Activated T-helper 1 cell treated with anti-CD3 and anti-CD28 coated beads, Interleukin-12 subunit alpha, Interleukin-12 subunit beta, Interleukin-2, Interleukin-4 antibody, amounts not matched to agents 30 ng/mL and 10 ng/mL and 1 ng/mL, durations not matched to agents 14 hours and 24 hours and 36 hours (primary cell): Measurements from ENCODE around the gene SETD4. TPM values are rescaled to one million over a fixed set of nuclear protein-coding genes. Genes with fewer than 3 reads are reported as not detected.

Experiments used
- DNase-seq: peaks from one replicate; pipeline ENCODE4 v3.0.0; 2021; ENCODE audit warnings: low spot score
- H3K27ac Mint-ChIP-seq: one replicate; pipeline ENCODE4 v1.8.0; 2021; ENCODE audit warnings: mild to moderate bottlenecking, mixed read lengths
- H3K27me3 Mint-ChIP-seq: one replicate; pipeline ENCODE4 v1.8.0; 2022; ENCODE audit warnings: mild to moderate bottlenecking, moderate library complexity, mixed read lengths; ENCODE audit not compliant: insufficient read depth
- H3K36me3 Mint-ChIP-seq: one replicate; pipeline ENCODE4 v1.8.0; 2021; ENCODE audit warnings: low read depth, mixed read lengths
- H3K4me1 Mint-ChIP-seq: one replicate; pipeline ENCODE4 v1.8.0; 2021; ENCODE audit warnings: low read depth, mixed read lengths
- H3K4me3 Mint-ChIP-seq: one replicate; pipeline ENCODE4 v1.8.0; 2021; ENCODE audit warnings: mild to moderate bottlenecking, moderate library complexity, mixed read lengths
- H3K9me3 Mint-ChIP-seq: one replicate; pipeline ENCODE4 v1.8.0; 2021; ENCODE audit warnings: mixed read lengths
- intact Hi-C: fragments of 100-400 bp; cut with micrococcal nuclease; formaldehyde crosslinking; loops from one replicate; pipeline ENCODE4 v1.15.1; 2024
- total RNA-seq: library from RNA; stranded (reverse); gene quantifications from 2 replicates; pipeline ENCODE4 v1.2.3, GENCODE V29; 2022

The SETD4 gene
- total RNA-seq, 1 donor from 2014 or later = 22.0 TPM

DNA sequence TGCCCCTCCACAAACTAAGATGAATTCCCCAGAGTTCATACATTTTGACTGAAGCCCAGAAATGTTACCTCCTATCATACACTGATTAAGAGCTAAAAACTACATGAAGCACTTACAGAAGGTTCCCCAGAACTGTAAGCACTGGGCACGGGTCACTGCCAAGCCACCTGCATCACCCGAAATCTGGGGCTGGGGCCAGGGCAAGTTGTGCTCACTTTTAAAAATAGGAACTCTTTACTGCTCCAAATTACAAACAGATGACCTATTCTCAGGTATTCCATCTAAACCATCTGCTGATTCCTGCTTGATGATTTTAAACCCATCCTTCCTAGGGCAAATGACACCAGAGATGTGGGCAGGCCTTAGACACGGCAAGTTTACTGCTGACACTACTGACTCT is 4.8 kb downstream of the SETD4 start:
- no peak for DNase-seq
- Mint-ChIP-seq H3K36me3 (peaks cover 52% of the 10 kb centered on the region), H3K27me3 (peaks cover 3% of the 10 kb centered on the region), H3K4me1 (peaks cover 27% of the 10 kb centered on the region), H3K4me3 (no peak overlapping the region), H3K9me3 (no peaks in the 10 kb centered on the region), H3K27ac (no peak overlapping the region)
- intact Hi-C loops = no loop called here

DNA sequence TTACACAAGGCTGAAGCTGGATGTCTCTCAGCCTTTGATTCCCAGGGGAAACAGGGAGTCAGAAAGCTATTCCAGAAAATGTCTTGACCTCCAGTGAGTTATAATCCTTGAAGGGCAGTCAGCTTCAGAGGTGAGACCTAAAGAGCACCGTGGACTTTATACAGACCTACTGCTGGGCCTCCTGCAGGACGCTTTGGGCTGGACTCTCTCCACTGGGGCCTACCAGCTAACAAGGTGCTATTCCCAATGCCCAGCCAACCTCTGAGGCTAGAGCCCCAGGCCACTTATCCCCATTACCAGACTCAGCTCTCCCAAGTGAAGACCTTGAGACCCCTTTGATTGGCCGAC is 6.6 kb downstream of the SETD4 start:
- Mint-ChIP-seq H3K27ac (no peak overlapping the region), H3K36me3 (peaks cover 62% of the 10 kb centered on the region), H3K4me1 (peaks cover 31% of the 10 kb centered on the region), H3K4me3 (no peak overlapping the region), H3K9me3 (peaks cover 5% of the 10 kb centered on the region), H3K27me3 (no peaks in the 10 kb centered on the region)
- intact Hi-C loops = no loop called here
- DNase-seq = no peak

DNA sequence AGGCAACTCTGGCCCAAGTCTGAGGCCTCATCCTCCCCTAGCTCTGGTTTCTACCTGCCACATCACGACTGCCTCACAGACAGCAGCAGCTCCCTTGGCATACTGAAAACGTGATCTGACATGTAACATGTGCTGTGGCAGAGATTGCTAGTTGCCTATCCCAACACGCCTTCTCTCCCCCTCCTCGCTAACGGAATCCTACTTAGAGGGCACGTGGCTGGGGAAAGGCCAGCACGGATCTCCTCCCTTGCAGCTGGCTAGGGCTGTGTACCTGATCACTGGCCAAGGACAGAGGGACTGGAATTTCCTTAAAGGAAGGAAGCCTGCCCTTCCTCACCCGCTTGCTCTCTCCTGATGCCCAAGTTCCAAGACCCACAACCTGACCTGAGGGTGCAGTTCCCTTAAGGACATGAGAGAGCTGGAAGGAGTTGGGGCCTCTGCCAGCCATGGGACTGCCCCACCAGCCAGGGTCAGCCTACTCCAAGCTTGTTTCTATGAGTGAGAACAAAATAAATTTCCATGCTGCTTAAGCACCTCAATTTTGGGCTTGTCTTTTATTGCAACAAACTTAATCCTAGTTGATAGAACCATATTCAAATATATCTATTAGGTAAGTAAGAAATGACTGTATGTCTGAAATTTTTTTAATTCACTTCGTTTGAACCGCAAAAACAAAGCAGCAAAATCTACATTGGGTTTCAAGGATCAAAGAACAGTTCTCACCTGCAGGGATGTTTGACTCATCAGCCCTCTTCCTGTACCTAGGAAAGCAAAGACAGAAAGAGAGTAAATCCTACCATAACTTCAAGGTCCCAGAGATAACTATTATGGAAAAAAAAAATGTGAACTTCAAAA is 7.2 kb downstream of the SETD4 start:
- peaks cover 25% of the 10 kb centered on the region for H3K4me1 Mint-ChIP-seq
- H3K4me3 Mint-ChIP-seq = no peak overlapping the region
- H3K36me3 Mint-ChIP-seq = peaks cover 63% of the 10 kb centered on the region
- DNase-seq = no peak
- no peaks in the 10 kb centered on the region for H3K27me3 Mint-ChIP-seq
- H3K9me3 Mint-ChIP-seq = peaks cover 5% of the 10 kb centered on the region
- H3K27ac Mint-ChIP-seq = no peak overlapping the region
- intact Hi-C loops = no loop called here

DNA sequence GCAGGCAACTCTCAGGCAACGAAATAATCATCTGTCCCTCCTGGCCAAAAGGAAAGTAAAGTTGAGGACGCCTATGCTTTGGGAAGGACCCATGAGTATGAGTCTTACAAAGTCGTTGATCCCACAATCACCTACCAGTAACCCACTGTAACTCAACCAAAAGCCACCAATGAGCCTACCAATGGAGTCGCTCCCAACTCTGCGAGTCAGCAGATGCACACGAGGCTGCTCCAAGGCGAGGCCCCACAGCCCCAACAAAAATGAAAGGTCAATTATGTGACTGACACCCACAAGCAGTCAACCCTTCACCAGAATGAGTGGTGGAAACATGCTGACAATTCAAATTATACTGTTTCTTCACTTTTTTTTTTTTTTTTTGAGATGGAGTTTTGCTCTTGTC is 12.0 kb downstream of the SETD4 start:
- intact Hi-C loops = no loop called here
- Mint-ChIP-seq H3K36me3 (peaks cover 54% of the 10 kb centered on the region), H3K4me3 (no peak overlapping the region), H3K27me3 (no peaks in the 10 kb centered on the region), H3K27ac (no peak overlapping the region), H3K4me1 (peaks cover 11% of the 10 kb centered on the region), H3K9me3 (peaks cover 5% of the 10 kb centered on the region)
- no peak for DNase-seq

DNA sequence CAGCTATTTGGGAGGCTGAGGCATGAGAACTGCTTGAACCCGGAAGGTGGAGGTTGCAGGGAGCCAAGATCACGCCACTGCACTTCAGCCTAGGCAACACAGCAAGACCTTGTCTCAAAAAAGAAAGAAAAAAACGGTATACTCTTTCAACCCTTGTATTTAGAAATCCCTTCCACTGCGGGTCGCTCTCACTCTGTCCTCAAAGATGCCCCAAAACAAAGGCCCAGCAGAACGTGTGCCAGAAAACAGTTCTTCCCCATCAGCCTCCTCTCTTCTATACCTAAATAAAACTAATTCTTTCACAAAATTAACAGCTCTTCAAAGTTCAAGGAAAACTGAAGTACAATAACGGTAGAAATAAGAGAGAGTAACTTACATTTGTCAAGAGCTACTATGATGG is 13.2 kb downstream of the SETD4 start:
- H3K4me3 Mint-ChIP-seq = no peak overlapping the region
- no peak overlapping the region for H3K27ac Mint-ChIP-seq
- H3K9me3 Mint-ChIP-seq = peaks cover 5% of the 10 kb centered on the region
- H3K4me1 Mint-ChIP-seq = peaks cover 6% of the 10 kb centered on the region
- intact Hi-C loops = no loop called here
- DNase-seq = no peak
- peaks cover 52% of the 10 kb centered on the region for H3K36me3 Mint-ChIP-seq
- no peaks in the 10 kb centered on the region for H3K27me3 Mint-ChIP-seq

DNA sequence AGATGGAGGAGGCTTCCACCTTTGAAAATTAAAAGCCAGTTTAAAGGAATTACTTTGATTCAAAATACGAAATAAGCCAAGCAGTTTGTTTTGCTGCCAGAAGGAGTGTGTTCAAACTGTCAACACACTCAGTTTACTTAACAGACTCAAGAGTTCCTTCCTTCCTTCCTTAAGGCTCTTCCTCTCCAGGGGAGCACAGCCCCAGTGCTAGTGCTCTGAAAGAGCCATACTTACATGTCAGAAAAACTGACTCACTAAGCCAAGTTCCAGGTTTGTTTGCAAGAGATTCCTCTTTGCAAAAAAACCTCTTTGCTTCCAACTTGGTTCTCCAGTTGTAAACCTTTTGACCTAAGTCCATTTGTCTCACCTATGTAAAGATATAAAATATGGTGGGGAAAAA is 14.3 kb downstream of the SETD4 start:
- intact Hi-C loops = no loop called here
- peaks cover 6% of the 10 kb centered on the region for H3K4me1 Mint-ChIP-seq
- no peak overlapping the region for H3K27ac Mint-ChIP-seq
- H3K27me3 Mint-ChIP-seq = no peaks in the 10 kb centered on the region
- peaks cover 58% of the 10 kb centered on the region for H3K36me3 Mint-ChIP-seq
- H3K4me3 Mint-ChIP-seq = no peak overlapping the region
- H3K9me3 Mint-ChIP-seq = peaks cover 5% of the 10 kb centered on the region
- no peak for DNase-seq

DNA sequence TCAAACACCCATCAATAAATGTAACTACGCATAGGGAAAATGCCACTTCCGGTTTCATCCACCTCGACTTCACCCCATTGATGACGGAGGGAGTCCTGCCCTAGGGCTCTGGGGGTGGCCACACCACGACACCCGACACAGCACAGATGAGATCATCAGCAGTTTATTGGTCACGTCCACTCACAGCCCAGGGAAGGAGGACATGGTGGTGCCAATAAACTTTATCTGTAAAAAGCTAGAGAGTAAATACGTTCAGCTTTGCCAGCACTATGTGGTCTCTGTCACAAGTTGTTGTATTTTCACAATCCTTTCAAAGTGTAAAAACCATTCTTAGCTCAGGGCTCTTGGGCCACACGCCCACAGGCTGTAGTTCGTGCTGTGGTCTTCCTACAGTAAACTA is 16.3 kb downstream of the SETD4 start:
- Mint-ChIP-seq H3K27ac (no peak overlapping the region), H3K4me1 (no peaks in the 10 kb centered on the region), H3K4me3 (no peak overlapping the region), H3K9me3 (no peaks in the 10 kb centered on the region), H3K36me3 (peaks cover 50% of the 10 kb centered on the region), H3K27me3 (no peaks in the 10 kb centered on the region)
- intact Hi-C loops = no loop called here
- no peak for DNase-seq

DNA sequence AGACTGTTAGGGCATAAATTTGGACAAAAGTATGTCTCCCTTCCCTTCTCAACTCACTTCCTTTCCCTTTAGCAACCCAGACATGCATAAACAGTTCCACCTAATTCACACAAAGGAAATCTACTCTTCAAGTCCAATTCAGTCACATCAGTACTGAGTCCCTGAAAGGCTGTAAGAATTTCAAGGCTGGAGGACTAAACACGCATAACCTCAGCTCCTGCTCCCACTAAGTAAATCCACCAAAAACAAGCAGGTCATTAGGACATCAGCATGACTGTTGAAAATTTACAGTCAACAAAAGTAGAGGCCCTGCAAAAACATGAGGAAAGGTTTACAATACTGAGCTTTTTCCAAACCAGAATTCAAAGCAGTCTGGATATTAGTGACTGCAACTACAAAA is 18.4 kb downstream of the SETD4 start:
- no peak for DNase-seq
- no peaks in the 10 kb centered on the region for H3K4me1 Mint-ChIP-seq
- no peaks in the 10 kb centered on the region for H3K9me3 Mint-ChIP-seq
- intact Hi-C loops = no loop called here
- peaks cover 44% of the 10 kb centered on the region for H3K36me3 Mint-ChIP-seq
- H3K27me3 Mint-ChIP-seq = no peaks in the 10 kb centered on the region
- H3K4me3 Mint-ChIP-seq = no peak overlapping the region
- no peak overlapping the region for H3K27ac Mint-ChIP-seq

DNA sequence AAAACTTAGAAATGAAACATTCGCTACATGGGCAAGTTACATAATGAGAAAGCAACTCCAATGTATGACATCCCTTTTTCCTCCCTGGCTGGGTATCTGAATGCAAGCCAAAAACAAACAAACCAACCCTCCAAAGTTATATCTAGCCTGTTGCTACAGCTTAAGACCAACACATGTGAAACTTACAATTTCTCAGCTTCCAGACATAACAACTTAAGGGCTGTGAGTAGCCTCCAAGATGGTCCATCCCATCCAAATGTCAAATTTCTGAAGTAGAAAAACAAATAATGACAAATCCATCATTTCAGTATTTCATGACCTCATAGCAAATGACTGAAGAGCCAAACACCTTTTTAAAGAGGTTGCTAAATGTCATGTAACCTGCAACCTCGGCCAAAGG is 19.9 kb downstream of the SETD4 start:
- no peak overlapping the region for H3K27ac Mint-ChIP-seq
- H3K4me1 Mint-ChIP-seq = no peaks in the 10 kb centered on the region
- no peak for DNase-seq
- H3K36me3 Mint-ChIP-seq = peaks cover 48% of the 10 kb centered on the region
- H3K27me3 Mint-ChIP-seq = no peaks in the 10 kb centered on the region
- H3K9me3 Mint-ChIP-seq = no peaks in the 10 kb centered on the region
- intact Hi-C loops = no loop called here
- H3K4me3 Mint-ChIP-seq = no peak overlapping the region

DNA sequence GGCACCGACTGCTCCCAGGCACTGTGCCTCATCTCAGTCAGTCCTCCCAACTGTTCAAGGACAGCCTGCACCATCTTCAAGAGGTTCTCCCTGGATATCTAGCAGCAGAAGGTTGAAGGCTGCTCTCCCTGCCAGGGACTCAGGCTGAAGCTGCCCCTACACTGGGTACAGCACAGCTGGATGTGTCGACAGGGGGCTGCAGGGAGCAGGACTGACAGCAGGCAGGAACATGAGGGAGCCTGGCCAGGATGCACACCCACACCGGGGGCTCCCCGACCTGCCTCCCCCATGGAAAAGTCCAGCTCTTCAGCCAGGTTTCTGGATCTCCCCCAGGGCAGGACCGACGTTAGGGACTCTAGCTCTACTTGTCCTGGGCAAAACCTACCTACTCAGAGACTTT is 20.5 kb downstream of the SETD4 start:
- H3K27me3 Mint-ChIP-seq = no peaks in the 10 kb centered on the region
- no peak overlapping the region for H3K4me3 Mint-ChIP-seq
- peaks cover 45% of the 10 kb centered on the region for H3K36me3 Mint-ChIP-seq
- no peak overlapping the region for H3K27ac Mint-ChIP-seq
- H3K9me3 Mint-ChIP-seq = no peaks in the 10 kb centered on the region
- intact Hi-C loops = no loop called here
- DNase-seq = no peak
- no peaks in the 10 kb centered on the region for H3K4me1 Mint-ChIP-seq

DNA sequence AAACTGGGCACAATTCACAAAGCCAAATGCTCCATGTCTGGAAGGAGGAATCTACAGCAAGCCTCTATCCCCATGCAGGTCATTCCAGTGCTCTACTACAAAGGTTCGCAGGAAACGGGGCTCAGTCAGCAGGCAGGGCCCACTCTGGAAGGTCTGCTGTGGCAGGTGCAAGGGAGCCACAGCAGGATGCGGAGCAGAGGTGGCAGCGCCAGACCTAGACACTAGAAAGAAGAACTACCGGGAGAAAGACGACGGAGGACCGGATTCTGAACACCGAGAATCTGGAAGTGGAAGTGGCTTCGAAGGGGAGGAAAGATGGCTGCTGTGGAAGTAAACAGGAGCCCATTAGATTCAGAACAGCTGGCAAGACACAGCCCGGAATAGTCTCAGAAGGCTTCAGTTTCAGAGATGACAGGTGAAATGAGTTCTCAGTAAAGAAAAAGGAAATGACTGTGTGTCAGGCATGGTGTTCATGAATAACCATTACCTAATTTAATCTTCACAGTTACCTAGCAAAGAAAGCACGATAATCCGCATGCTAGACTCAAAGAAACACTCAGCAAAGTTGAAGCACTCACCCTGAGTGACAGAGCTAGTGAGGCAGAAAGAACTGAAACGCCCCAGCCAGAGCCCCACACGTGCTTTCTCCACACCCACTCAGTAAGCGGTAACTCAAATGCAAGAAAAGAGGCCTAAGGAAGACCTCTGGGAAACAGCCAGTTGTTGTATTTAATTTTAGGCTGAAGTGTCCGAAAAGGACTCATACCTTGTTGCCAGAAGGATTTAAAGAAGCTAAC is 21.4 kb downstream of the SETD4 start:
- H3K9me3 Mint-ChIP-seq = no peaks in the 10 kb centered on the region
- no peak for DNase-seq

DNA sequence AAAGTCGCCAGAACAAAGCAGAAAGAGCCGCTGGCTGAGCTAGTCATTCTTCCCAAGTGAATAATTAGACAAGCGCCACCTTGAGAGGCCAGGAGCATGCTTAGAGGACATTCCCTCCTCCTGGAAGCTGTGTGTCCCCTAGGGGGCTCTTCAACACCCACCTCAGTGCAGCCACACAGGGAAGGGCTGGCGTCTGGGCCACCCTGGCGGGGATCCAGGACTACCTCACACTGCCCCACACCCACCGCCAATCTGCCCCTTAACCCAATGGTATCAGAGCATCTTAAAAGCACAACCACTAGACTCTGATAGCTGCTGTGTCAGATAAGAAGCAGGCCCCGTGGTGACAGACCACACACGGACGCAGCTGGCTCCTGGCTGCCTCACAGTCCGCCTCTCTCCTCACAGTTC is 24.9 kb downstream of the SETD4 start:
- no peak for DNase-seq
- no peaks in the 10 kb centered on the region for H3K4me1 Mint-ChIP-seq
- no peak overlapping the region for H3K4me3 Mint-ChIP-seq
- H3K9me3 Mint-ChIP-seq = no peaks in the 10 kb centered on the region
- H3K27me3 Mint-ChIP-seq = no peaks in the 10 kb centered on the region
- intact Hi-C loops = no loop called here
- H3K36me3 Mint-ChIP-seq = peaks cover 26% of the 10 kb centered on the region
- no peak overlapping the region for H3K27ac Mint-ChIP-seq

More for the DNA sequence above, 21.4 kb downstream of the SETD4 start:
- intact Hi-C loops = no loop called here
- H3K27ac Mint-ChIP-seq = peak overlapping the region; percentile 2
- no peak overlapping the region for H3K4me3 Mint-ChIP-seq
- no peaks in the 10 kb centered on the region for H3K4me1 Mint-ChIP-seq
- H3K36me3 Mint-ChIP-seq = peaks cover 42% of the 10 kb centered on the region
- H3K27me3 Mint-ChIP-seq = no peaks in the 10 kb centered on the region

DNA sequence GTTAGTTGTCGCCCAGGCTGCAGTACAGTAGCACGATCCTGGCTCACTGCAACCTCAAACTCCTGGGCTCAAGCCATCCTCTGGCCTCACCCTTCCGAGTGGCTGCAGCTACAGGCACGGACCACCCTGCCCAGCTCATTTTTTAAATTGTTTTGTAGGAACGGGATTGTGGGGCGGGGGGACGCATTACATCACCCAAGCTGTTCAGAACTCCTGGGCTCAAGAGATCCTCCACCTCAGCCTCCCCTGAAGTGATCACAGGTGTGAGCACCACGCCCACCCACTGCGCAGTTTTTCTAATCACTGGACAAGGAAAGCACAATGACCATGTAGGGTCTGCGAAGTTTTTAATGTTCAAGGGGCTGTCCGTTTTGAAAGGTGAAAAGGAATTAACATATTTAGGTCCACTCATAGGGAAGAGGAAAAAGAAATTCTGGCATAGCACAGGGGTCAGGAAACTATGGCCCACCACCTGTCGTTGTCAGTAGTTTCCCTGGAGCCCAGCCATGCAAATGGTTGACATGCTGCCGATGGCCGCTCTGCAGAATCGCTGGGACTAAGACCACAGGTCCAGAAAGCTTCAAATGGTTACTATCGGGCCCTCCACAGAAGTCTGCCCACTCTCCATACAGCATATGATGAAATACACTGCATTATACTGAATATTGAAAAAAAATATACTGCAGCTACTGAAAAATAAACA is 26.0 kb downstream of the SETD4 start:
- Mint-ChIP-seq H3K4me1 (no peaks in the 10 kb centered on the region), H3K4me3 (no peak overlapping the region), H3K36me3 (peaks cover 23% of the 10 kb centered on the region), H3K27ac (no peak overlapping the region), H3K27me3 (no peaks in the 10 kb centered on the region), H3K9me3 (no peaks in the 10 kb centered on the region)
- intact Hi-C loops = no loop called here
- DNase-seq = no peak
